Calu3 (cell line): ENCODE data around the gene DYSF. TPM values are rescaled to one million over a fixed set of nuclear protein-coding genes. Genes with fewer than 3 reads are reported as not detected.

Experiments
- BruUV-seq: library from RNA; stranded (reverse); fragments of 400-500 nt; replicated peaks from 2 replicates; lab custom pipeline; 2021; lab: Mats Ljungman, UMichigan
- CTCF ChIA-PET: fragments of 300-600 bp; sonication (Branson Sonifier 250); formaldehyde crosslinking; loops from one replicate; lab custom pipeline; 2022; ENCODE audit warnings: antibody characterized with exemption; lab: Charles Lee
- DNase-seq: peaks from one replicate; pipeline ENCODE4 v3.0.0; 2022
- H3K27ac Mint-ChIP-seq: one replicate; pipeline ENCODE4 v1.8.0; 2022; ENCODE audit warnings: mixed read lengths; ENCODE audit not compliant: unreplicated experiment
- H3K27me3 Mint-ChIP-seq: one replicate; pipeline ENCODE4 v1.8.0; 2022; ENCODE audit warnings: mixed read lengths; ENCODE audit not compliant: unreplicated experiment
- H3K36me3 Mint-ChIP-seq: one replicate; pipeline ENCODE4 v1.8.0; 2022; ENCODE audit warnings: mild to moderate bottlenecking, moderate library complexity, mixed read lengths; ENCODE audit not compliant: insufficient read depth, unreplicated experiment
- H3K4me1 Mint-ChIP-seq: one replicate; pipeline ENCODE4 v1.8.0; 2022; ENCODE audit warnings: mild to moderate bottlenecking, low read depth, mixed read lengths; ENCODE audit not compliant: unreplicated experiment
- H3K4me3 Mint-ChIP-seq: one replicate; pipeline ENCODE4 v1.8.0; 2022; ENCODE audit warnings: mild to moderate bottlenecking, low read depth, moderate library complexity, mixed read lengths; ENCODE audit not compliant: unreplicated experiment
- H3K9me3 Mint-ChIP-seq: one replicate; pipeline ENCODE4 v1.8.0; 2022; ENCODE audit warnings: low read depth, mixed read lengths; ENCODE audit not compliant: unreplicated experiment
- intact Hi-C: fragments of 100-400 bp; cut with micrococcal nuclease; formaldehyde crosslinking; loops from one replicate; pipeline ENCODE4 v1.10.0; 2022; ENCODE audit not compliant: unreplicated experiment
- total RNA-seq: library from RNA; stranded (reverse); gene quantifications from 2 replicates; pipeline ENCODE4 v1.2.3, GENCODE V29; 2022
- TF ChIP-seq, protein P1 (sequence below): fragments of 200-600 bp; IDR thresholded peaks from one replicate; pipeline ENCODE4 v1.8.0; 2022; ENCODE audit warnings: antibody characterized with exemption; ENCODE audit not compliant: unreplicated experiment

The DYSF gene
- total RNA-seq, 1 experiment from 2014 or later = 3.2 TPM

DNA sequence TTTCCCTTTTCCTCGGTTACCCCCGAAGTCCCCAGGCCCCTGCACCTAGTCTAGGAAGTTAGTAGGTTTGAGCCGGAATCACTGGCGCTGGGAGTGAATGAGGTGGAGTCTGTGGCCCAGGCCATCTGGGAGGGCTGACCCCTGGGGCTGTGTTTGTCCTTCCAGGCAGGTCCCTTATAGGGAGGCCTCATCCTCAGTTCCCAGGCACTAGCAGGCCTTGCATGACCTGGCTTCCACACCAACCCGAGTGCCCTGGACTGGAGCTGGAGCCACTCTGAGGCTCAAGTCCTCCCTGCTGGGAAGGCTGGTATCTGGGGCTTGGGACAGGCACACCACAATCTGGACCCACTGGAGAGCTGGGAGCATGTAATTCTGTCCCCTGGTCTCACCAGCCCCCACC lies 111.0 kb downstream of the DYSF start:
- no peak overlapping the region for H3K27ac Mint-ChIP-seq
- DNase-seq = no peak
- intact Hi-C loops = no loop called here
- no peaks in the 10 kb centered on the region for H3K9me3 Mint-ChIP-seq
- CTCF ChIA-PET = no interaction called here
- TF ChIP-seq, protein P1, sequence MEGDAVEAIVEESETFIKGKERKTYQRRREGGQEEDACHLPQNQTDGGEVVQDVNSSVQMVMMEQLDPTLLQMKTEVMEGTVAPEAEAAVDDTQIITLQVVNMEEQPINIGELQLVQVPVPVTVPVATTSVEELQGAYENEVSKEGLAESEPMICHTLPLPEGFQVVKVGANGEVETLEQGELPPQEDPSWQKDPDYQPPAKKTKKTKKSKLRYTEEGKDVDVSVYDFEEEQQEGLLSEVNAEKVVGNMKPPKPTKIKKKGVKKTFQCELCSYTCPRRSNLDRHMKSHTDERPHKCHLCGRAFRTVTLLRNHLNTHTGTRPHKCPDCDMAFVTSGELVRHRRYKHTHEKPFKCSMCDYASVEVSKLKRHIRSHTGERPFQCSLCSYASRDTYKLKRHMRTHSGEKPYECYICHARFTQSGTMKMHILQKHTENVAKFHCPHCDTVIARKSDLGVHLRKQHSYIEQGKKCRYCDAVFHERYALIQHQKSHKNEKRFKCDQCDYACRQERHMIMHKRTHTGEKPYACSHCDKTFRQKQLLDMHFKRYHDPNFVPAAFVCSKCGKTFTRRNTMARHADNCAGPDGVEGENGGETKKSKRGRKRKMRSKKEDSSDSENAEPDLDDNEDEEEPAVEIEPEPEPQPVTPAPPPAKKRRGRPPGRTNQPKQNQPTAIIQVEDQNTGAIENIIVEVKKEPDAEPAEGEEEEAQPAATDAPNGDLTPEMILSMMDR = no peak
- H3K4me3 Mint-ChIP-seq = no peak overlapping the region
- no peaks in the 10 kb centered on the region for H3K36me3 Mint-ChIP-seq
- no TSS peak for BruUV-seq
- H3K27me3 Mint-ChIP-seq = no peaks in the 10 kb centered on the region
- H3K4me1 Mint-ChIP-seq = no peaks in the 10 kb centered on the region

DNA sequence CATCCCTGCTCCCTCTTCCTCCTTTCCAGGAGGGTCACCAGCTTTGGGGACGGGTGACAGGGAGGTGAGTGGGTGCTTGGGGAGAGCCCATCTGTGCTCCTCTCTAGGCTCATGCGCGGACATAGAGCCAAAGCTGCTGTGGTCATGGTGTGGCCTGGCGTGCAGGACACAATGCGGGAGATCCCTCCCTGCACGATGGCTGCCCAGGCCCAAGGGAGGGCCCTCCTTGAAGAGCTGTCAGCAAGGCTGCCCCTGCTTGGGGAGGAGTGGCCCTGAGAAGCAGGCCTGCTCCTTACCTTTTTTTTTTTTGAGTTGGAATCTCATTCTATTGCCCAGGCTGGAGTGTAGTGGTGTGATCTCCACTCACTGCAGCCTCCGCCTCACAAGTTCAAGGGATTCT lies 111.4 kb downstream of the DYSF start:
- Mint-ChIP-seq H3K36me3 (no peaks in the 10 kb centered on the region), H3K4me1 (no peaks in the 10 kb centered on the region)
- BruUV-seq = no TSS peak

DNA sequence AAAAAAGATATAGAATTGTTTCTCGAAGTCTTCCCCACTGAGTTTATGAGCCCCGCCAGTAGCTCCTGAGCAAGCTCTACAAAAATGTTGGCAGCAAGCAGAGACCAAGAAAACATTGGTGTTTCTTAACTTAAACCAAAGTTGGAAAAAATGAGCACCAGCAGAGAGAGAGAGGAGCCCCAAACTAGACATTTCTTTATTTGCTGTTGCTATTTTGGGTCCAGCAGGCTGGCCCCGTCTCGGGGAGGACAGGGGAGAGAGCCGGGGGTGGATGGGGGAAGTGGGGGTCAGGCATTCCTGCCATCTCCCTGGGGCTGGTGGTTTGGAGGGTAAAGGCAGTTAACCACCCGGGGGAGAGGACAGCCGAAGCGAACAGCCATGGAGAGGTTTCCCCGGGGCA lies 113.0 kb downstream of the DYSF start:
- no peaks in the 10 kb centered on the region for H3K4me1 Mint-ChIP-seq
- no peak for DNase-seq
- TF ChIP-seq, protein P1 = no peak
- H3K27me3 Mint-ChIP-seq = no peaks in the 10 kb centered on the region
- intact Hi-C loops = no loop called here
- BruUV-seq = no TSS peak
- H3K36me3 Mint-ChIP-seq = no peaks in the 10 kb centered on the region
- no peak overlapping the region for H3K4me3 Mint-ChIP-seq
- CTCF ChIA-PET = no interaction called here
- H3K9me3 Mint-ChIP-seq = no peaks in the 10 kb centered on the region
- no peak overlapping the region for H3K27ac Mint-ChIP-seq

More for the DNA sequence above, 111.4 kb downstream of the DYSF start:
- intact Hi-C loops = no loop called here
- DNase-seq = no peak
- no peaks in the 10 kb centered on the region for H3K27me3 Mint-ChIP-seq
- TF ChIP-seq, protein P1 = no peak
- no peak overlapping the region for H3K27ac Mint-ChIP-seq
- H3K4me3 Mint-ChIP-seq = no peak overlapping the region
- H3K9me3 Mint-ChIP-seq = no peaks in the 10 kb centered on the region
- CTCF ChIA-PET = no interaction called here

DNA sequence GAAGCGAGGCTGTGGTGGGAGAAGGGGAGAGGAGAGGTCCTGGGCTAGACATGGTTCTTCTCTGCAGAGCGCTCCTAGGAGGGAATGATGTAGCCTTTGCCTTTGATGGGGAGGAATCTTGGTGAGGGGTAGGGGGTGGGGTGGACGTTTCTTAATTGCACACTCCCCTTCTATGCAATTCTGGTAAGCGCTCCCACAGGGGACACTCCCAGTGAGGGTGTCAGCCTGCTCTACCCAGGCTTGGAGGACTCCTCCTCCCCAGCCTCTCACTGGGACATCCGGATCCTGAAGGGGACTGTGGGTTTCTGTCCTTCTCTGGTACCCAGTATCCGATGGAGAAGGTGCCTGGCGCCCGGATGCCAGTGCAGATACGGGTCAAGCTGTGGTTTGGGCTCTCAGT lies 114.3 kb downstream of the DYSF start:
- Mint-ChIP-seq H3K4me3 (no peak overlapping the region), H3K9me3 (no peaks in the 10 kb centered on the region), H3K27ac (no peak overlapping the region), H3K4me1 (no peaks in the 10 kb centered on the region), H3K36me3 (no peaks in the 10 kb centered on the region), H3K27me3 (no peaks in the 10 kb centered on the region)
- CTCF ChIA-PET = interaction anchor here (0.7 kb wide), 1 partner anchor 22 kb away, joined by 3 read pairs; no protein-coding TSS in a partner anchor
- BruUV-seq = no TSS peak
- no peak for DNase-seq
- intact Hi-C loops = no loop called here
- TF ChIP-seq, protein P1 = no peak
